ENCODE data around the gene C2orf78.
"Not testable (repeated sequence)": the region's sequence is repeated elsewhere in the genome, so short reads cannot be mapped to it uniquely, and the experiment has no call there.

The C2orf78 gene

GRCh38 chr2:73759904-73760303 lies 24.1 kb upstream of the C2orf78 start:
- no peak for DNase-seq (ENCODE audit: insufficient read length)
- TF ChIP-seq TAF1 (IDR thresholded peaks at IDR 0.05; ENCODE audit: borderline replicate concordance, low read depth, low read length) (no peak), POLR2A (IDR thresholded peaks at IDR 0.05; ENCODE audit: low read depth, low read length) (no peak), POLR2AphosphoS5 (IDR thresholded peaks at IDR 0.05; ENCODE audit: low read depth, low read length) (no peak)
- no peak for FAIRE-seq

GRCh38 chr2:73762571-73762970 lies 21.4 kb upstream of the C2orf78 start:
- DNase-seq (ENCODE audit: insufficient read length) = no peak
- no peak for FAIRE-seq
- no peak for TF ChIP-seq POLR2A (IDR thresholded peaks at IDR 0.05; ENCODE audit: low read depth, low read length)
- no peak for TF ChIP-seq POLR2AphosphoS5 (IDR thresholded peaks at IDR 0.05; ENCODE audit: low read depth, low read length)
- TF ChIP-seq TAF1 (IDR thresholded peaks at IDR 0.05; ENCODE audit: borderline replicate concordance, low read depth, low read length) = no peak

GRCh38 chr2:73764945-73765344 lies 19.0 kb upstream of the C2orf78 start:
- FAIRE-seq (no peak), DNase-seq (ENCODE audit: insufficient read length) (no peak)
- TF ChIP-seq POLR2AphosphoS5 (IDR thresholded peaks at IDR 0.05; ENCODE audit: low read depth, low read length) = no peak
- TF ChIP-seq TAF1 (IDR thresholded peaks at IDR 0.05; ENCODE audit: borderline replicate concordance, low read depth, low read length) = no peak
- TF ChIP-seq POLR2A (IDR thresholded peaks at IDR 0.05; ENCODE audit: low read depth, low read length) = no peak

GRCh38 chr2:73766349-73766748 lies 17.6 kb upstream of the C2orf78 start:
- FAIRE-seq (no peak), DNase-seq (ENCODE audit: insufficient read length) (no peak)
- TF ChIP-seq POLR2AphosphoS5 (IDR thresholded peaks at IDR 0.05; ENCODE audit: low read depth, low read length) (no peak), TAF1 (IDR thresholded peaks at IDR 0.05; ENCODE audit: borderline replicate concordance, low read depth, low read length) (no peak), POLR2A (IDR thresholded peaks at IDR 0.05; ENCODE audit: low read depth, low read length) (no peak)

- no peak for TF ChIP-seq POLR2AphosphoS5 (IDR thresholded peaks at IDR 0.05; ENCODE audit: low read depth, low read length)
- no peak for TF ChIP-seq POLR2A (IDR thresholded peaks at IDR 0.05; ENCODE audit: low read depth, low read length)
- TF ChIP-seq TAF1 (IDR thresholded peaks at IDR 0.05; ENCODE audit: borderline replicate concordance, low read depth, low read length) = no peak
- FAIRE-seq (no peak), DNase-seq (ENCODE audit: insufficient read length) (no peak)
Observed at GRCh38 chr2:73766994-73767393, 17.0 kb upstream of the C2orf78 start.

- TF ChIP-seq TAF1 (IDR thresholded peaks at IDR 0.05; ENCODE audit: borderline replicate concordance, low read depth, low read length) (no peak), POLR2AphosphoS5 (IDR thresholded peaks at IDR 0.05; ENCODE audit: low read depth, low read length) (no peak), POLR2A (IDR thresholded peaks at IDR 0.05; ENCODE audit: low read depth, low read length) (no peak)
- peak; percentile 30 for FAIRE-seq
- no peak for DNase-seq (ENCODE audit: insufficient read length)
Observed at GRCh38 chr2:73770725-73771124, 13.3 kb upstream of the C2orf78 start.

- DNase-seq (ENCODE audit: insufficient read length) = no peak
- TF ChIP-seq POLR2A (IDR thresholded peaks at IDR 0.05; ENCODE audit: low read depth, low read length) = no peak
- no peak for TF ChIP-seq TAF1 (IDR thresholded peaks at IDR 0.05; ENCODE audit: borderline replicate concordance, low read depth, low read length)
- no peak for TF ChIP-seq POLR2AphosphoS5 (IDR thresholded peaks at IDR 0.05; ENCODE audit: low read depth, low read length)
- no peak for FAIRE-seq
Observed at GRCh38 chr2:73772819-73773218, 11.2 kb upstream of the C2orf78 start.

- FAIRE-seq = no peak
- no peak for TF ChIP-seq POLR2AphosphoS5 (IDR thresholded peaks at IDR 0.05; ENCODE audit: low read depth, low read length)
- TF ChIP-seq POLR2A (IDR thresholded peaks at IDR 0.05; ENCODE audit: low read depth, low read length) = no peak
- TF ChIP-seq TAF1 (IDR thresholded peaks at IDR 0.05; ENCODE audit: borderline replicate concordance, low read depth, low read length) = no peak
- no peak for DNase-seq (ENCODE audit: insufficient read length)
Observed at GRCh38 chr2:73776381-73776780, 7.6 kb upstream of the C2orf78 start.

- no peak for TF ChIP-seq TAF1 (IDR thresholded peaks at IDR 0.05; ENCODE audit: borderline replicate concordance, low read depth, low read length)
- TF ChIP-seq POLR2AphosphoS5 (IDR thresholded peaks at IDR 0.05; ENCODE audit: low read depth, low read length) = no peak
- no peak for TF ChIP-seq POLR2A (IDR thresholded peaks at IDR 0.05; ENCODE audit: low read depth, low read length)
- FAIRE-seq (no peak), DNase-seq (ENCODE audit: insufficient read length) (no peak)
Observed at GRCh38 chr2:73776869-73777519, 7.0 kb upstream of the C2orf78 start.

- not testable (repeated sequence) for DNase-seq (ENCODE audit: insufficient read length); FAIRE-seq
Observed at GRCh38 chr2:73778867-73779466, 5.0 kb upstream of the C2orf78 start.

- FAIRE-seq (peak; percentile 99), DNase-seq (ENCODE audit: insufficient read length) (peak; percentile 76)
- TF ChIP-seq TAF1 (IDR thresholded peaks at IDR 0.05; ENCODE audit: borderline replicate concordance, low read depth, low read length) (0 out of 2 replicates have a peak, but pooled peaks have one; percentile 35), POLR2A (IDR thresholded peaks at IDR 0.05; ENCODE audit: low read depth, low read length) (peak; percentile 80), POLR2AphosphoS5 (IDR thresholded peaks at IDR 0.05; ENCODE audit: low read depth, low read length) (peak; percentile 82)
Observed at GRCh38 chr2:73779467-73780236, 4.3 kb upstream of the C2orf78 start, which contains the start of gene DUSP11. TSS of gene DUSP11 (minus strand) at chr2:73780103. CDS start at chr2:73779974, 129 bp downstream.

- FAIRE-seq = no peak
- no peak for TF ChIP-seq TAF1 (IDR thresholded peaks at IDR 0.05; ENCODE audit: borderline replicate concordance, low read depth, low read length)
- no peak for TF ChIP-seq POLR2AphosphoS5 (IDR thresholded peaks at IDR 0.05; ENCODE audit: low read depth, low read length)
- TF ChIP-seq POLR2A (IDR thresholded peaks at IDR 0.05; ENCODE audit: low read depth, low read length) = no peak
Observed at GRCh38 chr2:73780237-73780582, 3.8 kb upstream of the C2orf78 start.

GRCh38 chr2:73783402-73783801 lies 581 bp upstream of the C2orf78 start:
- FAIRE-seq; DNase-seq (ENCODE audit: insufficient read length): not testable (repeated sequence)

More at GRCh38 chr2:73780237-73780582, 3.8 kb upstream of the C2orf78 start:
- no peak for DNase-seq (ENCODE audit: insufficient read length)

All from GM12892 (cell line).